ENCODE measurements around the gene RAB3IL1. TPM values are rescaled to one million over a fixed set of nuclear protein-coding genes. Genes with fewer than 3 reads are reported as not detected.

RAB3IL1 gene
- total and polyA plus RNA-seq, 2 donors: 13.0 to 30.6 TPM

GRCh38 chr11:61910187-61911127 lies 6.9 kb downstream of the RAB3IL1 start:
- DNase-seq (ENCODE audit: extremely low spot score): no peak
- Histone ChIP-seq H3K36me3 (ENCODE audit: insufficient read depth) (no peaks in the 10 kb centered on the region), H3K27ac (ENCODE audit: low read depth) (no peak overlapping the region), H3K4me1 (ENCODE audit: insufficient read depth) (no peaks in the 10 kb centered on the region), H3K4me3 (ENCODE audit: low read depth, low read length) (no peak overlapping the region)
- 68% methylated on average over 13 of the region's 13 CpGs for WGBS

GRCh38 chr11:61908730-61909316 lies 8.5 kb downstream of the RAB3IL1 start:
- no peak overlapping the region for H3K4me3 ChIP-seq (ENCODE audit: low read depth, low read length)
- DNase-seq (ENCODE audit: extremely low spot score): no peak

GRCh38 chr11:61907871-61908729 lies 9.3 kb downstream of the RAB3IL1 start:
- H3K4me1 ChIP-seq (ENCODE audit: insufficient read depth): no peaks in the 10 kb centered on the region
- no peaks in the 10 kb centered on the region for H3K36me3 ChIP-seq (ENCODE audit: insufficient read depth)
- WGBS: 90% methylated on average over 21 of the region's 21 CpGs
- no peak overlapping the region for H3K27ac ChIP-seq (ENCODE audit: low read depth)
- no peak overlapping the region for H3K4me3 ChIP-seq (ENCODE audit: low read depth, low read length)
- no peak for DNase-seq (ENCODE audit: extremely low spot score)

More at GRCh38 chr11:61908730-61909316, 8.5 kb downstream of the RAB3IL1 start:
- Histone ChIP-seq H3K36me3 (ENCODE audit: insufficient read depth) (no peaks in the 10 kb centered on the region), H3K27ac (ENCODE audit: low read depth) (no peak overlapping the region), H3K4me1 (ENCODE audit: insufficient read depth) (no peaks in the 10 kb centered on the region)
- WGBS: 46% methylated on average over 10 of the region's 10 CpGs

DNA sequence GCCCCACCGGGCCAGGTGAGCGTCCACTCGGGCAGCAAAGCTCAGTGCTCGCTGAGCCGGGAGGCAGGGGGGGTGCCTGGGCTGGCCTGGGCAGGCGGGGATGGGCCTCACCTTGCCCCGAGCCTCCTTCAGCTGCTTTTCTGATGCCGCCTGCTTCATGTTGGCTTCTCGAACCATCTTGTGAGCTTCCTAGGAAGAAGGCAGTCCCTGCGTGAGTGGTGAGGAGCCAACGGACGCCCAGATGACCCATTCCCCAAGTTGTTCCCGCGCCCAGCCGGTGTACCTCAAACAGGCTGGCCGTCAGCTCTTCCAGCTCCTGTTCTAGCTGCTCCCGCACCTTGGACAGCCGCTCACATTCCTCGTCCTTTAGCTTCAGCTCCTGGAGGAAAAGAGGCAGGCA lies 10.1 kb downstream of the RAB3IL1 start:
- no peaks in the 10 kb centered on the region for H3K36me3 ChIP-seq (ENCODE audit: insufficient read depth)
- H3K4me1 ChIP-seq (ENCODE audit: insufficient read depth): no peaks in the 10 kb centered on the region
- H3K4me3 ChIP-seq (ENCODE audit: low read depth, low read length): no peak overlapping the region
- H3K27ac ChIP-seq (ENCODE audit: low read depth): no peak overlapping the region
- DNase-seq (ENCODE audit: extremely low spot score): no peak
- 91% methylated on average over 19 of the region's 19 CpGs for WGBS

DNA sequence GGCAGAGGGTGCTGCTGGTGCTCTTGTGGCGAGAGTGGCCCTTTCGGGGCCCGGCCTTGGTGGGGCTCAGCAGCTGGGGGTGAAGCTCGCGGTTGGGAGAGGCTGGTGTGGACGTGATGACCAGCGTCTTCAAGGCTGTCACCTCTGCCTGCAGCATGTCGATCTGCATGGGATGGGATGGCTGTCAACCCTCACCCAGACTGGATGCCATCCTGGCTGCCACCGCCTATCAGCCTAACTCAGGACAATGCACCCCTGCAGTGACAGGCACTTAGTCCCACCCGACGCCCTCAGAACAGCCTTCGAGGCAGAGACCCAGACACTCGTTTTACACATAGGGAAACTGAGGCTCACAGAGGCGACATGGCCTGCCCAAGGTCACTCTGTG lies 10.8 kb downstream of the RAB3IL1 start:
- H3K36me3 ChIP-seq (ENCODE audit: insufficient read depth): no peaks in the 10 kb centered on the region
- no peak overlapping the region for H3K27ac ChIP-seq (ENCODE audit: low read depth)
- no peak for DNase-seq (ENCODE audit: extremely low spot score)
- no peak overlapping the region for H3K4me3 ChIP-seq (ENCODE audit: low read depth, low read length)
- no peaks in the 10 kb centered on the region for H3K4me1 ChIP-seq (ENCODE audit: insufficient read depth)
- 86% methylated on average over 14 of the region's 14 CpGs for WGBS

DNA sequence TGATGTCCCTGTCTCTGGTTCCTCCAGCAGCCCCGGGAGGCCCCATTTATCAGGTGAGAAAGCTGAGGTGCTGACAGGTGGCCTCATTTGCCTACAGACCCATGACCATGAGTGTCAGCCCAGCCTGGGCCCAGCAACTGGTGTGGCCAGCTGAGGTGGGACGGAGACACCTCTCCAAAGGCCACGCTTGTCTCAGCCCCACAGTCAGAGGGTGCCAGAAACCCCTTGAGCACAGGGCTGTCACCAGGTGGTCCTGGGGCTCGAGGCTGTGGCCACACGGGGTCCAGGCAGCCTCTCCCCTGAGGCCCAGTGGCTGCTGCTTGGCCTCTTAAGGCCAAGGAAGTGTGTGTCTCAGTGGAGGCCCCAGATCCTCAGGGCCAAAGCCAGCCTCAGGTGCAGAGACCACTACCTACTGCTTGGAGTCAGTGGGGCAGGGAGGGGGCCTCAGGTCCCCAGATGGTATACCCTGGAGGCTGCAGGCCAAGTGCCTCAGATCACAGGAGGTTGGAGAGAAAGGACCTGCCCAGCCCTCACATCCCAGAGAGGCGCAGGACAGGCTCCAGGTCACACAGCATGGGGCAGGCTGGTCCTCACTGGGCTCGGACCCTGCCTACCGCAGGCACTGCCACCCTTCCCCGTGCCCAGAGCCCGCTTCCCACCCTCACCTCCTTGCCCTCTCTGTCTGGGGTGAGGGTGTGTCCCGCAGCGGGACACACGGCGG lies 11.4 kb downstream of the RAB3IL1 start:
- Histone ChIP-seq H3K4me1 (ENCODE audit: insufficient read depth) (no peaks in the 10 kb centered on the region), H3K4me3 (ENCODE audit: low read depth, low read length) (no peak overlapping the region), H3K27ac (ENCODE audit: low read depth) (no peak overlapping the region), H3K36me3 (ENCODE audit: insufficient read depth) (no peaks in the 10 kb centered on the region)
- 88% methylated on average over 14 of the region's 14 CpGs for WGBS
- no peak for DNase-seq (ENCODE audit: extremely low spot score)

DNA sequence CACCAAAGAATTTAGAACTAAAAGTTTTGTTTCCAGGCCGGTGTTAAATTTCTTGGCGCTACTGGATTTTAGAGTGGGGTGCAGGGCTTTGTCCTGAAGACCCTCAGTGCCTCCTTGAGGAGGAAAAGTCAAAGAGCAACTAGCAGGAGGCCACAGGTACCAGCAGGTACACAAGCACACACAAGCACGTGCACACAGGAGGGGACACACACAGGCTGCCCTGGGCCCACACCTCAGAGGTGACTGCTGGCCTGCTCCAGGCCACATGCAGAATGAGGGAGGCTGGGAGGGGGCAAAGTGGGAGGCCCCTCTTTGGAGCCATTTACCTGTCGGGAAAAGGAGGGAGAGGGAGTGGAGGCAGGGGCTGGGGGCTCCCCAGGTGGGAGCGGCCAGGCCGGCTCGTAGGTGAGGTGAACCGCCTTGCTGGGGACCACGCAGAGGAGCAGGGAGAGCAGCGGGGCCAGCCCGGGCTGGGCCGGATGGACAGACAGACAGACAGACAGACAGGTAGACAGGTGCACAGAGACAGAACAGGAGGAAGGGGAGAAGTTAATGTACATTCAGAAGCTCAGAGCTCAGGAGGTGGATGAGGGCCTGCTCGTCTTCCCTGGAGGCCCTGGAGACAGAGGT lies 12.2 kb downstream of the RAB3IL1 start:
- DNase-seq (ENCODE audit: extremely low spot score): no peak
- Histone ChIP-seq H3K4me1 (ENCODE audit: insufficient read depth) (no peaks in the 10 kb centered on the region), H3K4me3 (ENCODE audit: low read depth, low read length) (no peak overlapping the region), H3K36me3 (ENCODE audit: insufficient read depth) (no peaks in the 10 kb centered on the region), H3K27ac (ENCODE audit: low read depth) (no peak overlapping the region)
- 90% methylated on average over 13 of the region's 13 CpGs for WGBS

GRCh38 chr11:61904539-61905048 lies 12.8 kb downstream of the RAB3IL1 start:
- Histone ChIP-seq H3K4me3 (ENCODE audit: low read depth, low read length) (no peak overlapping the region), H3K27ac (ENCODE audit: low read depth) (no peak overlapping the region), H3K4me1 (ENCODE audit: insufficient read depth) (no peaks in the 10 kb centered on the region), H3K36me3 (ENCODE audit: insufficient read depth) (no peaks in the 10 kb centered on the region)
- no peak for DNase-seq (ENCODE audit: extremely low spot score)
- 56% methylated on average over 19 of the region's 19 CpGs for WGBS

DNA sequence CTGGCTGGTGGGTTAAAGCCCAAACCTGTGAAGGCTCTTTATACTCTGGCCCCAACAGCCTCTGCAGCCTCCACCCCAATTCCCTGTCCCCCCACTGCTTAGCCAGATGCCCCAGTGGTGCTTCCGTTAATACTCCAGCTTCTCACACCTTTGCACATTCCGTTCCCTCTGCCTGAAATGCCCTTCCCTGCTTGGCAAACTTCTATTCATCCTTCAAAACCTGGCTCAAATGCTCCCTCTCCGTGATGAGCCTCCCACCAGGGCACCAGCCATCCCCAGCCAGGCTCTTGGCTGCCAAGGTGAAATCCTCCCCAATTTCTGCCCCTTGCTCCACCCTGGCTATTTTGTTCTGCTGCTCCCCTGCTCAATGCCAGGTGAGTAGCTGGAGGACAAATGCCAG lies 13.5 kb downstream of the RAB3IL1 start:
- no peaks in the 10 kb centered on the region for H3K36me3 ChIP-seq (ENCODE audit: insufficient read depth)
- WGBS: 97% methylated on average over 3 of the region's 3 CpGs

DNA sequence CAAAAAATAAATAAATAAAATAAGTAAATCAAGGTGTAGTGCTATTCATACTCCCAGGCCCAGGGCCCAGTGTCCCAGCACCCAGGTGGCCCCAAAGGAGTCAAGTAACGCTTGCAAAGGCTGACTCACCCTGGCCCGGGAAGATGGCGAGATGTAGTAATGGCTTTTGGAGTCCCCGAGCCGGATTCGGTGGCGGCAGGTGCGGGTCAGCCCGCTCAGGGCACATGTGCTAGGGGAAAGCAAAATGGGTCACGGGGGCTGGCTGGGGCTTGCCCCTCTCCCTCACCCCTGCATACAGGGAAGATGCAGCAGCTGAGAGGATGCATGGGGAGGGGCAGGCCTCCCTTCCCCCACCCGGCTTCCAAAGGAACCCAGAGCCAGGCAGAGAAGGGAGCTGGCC lies 15.1 kb downstream of the RAB3IL1 start:
- DNase-seq (ENCODE audit: extremely low spot score): no peak
- Histone ChIP-seq H3K4me1 (ENCODE audit: insufficient read depth) (no peaks in the 10 kb centered on the region), H3K27ac (ENCODE audit: low read depth) (no peak overlapping the region), H3K36me3 (ENCODE audit: insufficient read depth) (no peaks in the 10 kb centered on the region), H3K4me3 (ENCODE audit: low read depth, low read length) (no peak overlapping the region)
- WGBS: 87% methylated on average over 11 of the region's 11 CpGs

More for the DNA sequence above, 13.5 kb downstream of the RAB3IL1 start:
- Histone ChIP-seq H3K4me1 (ENCODE audit: insufficient read depth) (no peaks in the 10 kb centered on the region), H3K4me3 (ENCODE audit: low read depth, low read length) (no peak overlapping the region), H3K27ac (ENCODE audit: low read depth) (no peak overlapping the region)
- no peak for DNase-seq (ENCODE audit: extremely low spot score)

GRCh38 chr11:61901397-61901796 lies 16.0 kb downstream of the RAB3IL1 start:
- H3K4me1 ChIP-seq (ENCODE audit: insufficient read depth): no peaks in the 10 kb centered on the region
- no peak overlapping the region for H3K27ac ChIP-seq (ENCODE audit: low read depth)
- WGBS: 86% methylated on average over 10 of the region's 10 CpGs
- no peak for DNase-seq (ENCODE audit: extremely low spot score)
- H3K36me3 ChIP-seq (ENCODE audit: insufficient read depth): no peaks in the 10 kb centered on the region
- no peak overlapping the region for H3K4me3 ChIP-seq (ENCODE audit: low read depth, low read length)

DNA sequence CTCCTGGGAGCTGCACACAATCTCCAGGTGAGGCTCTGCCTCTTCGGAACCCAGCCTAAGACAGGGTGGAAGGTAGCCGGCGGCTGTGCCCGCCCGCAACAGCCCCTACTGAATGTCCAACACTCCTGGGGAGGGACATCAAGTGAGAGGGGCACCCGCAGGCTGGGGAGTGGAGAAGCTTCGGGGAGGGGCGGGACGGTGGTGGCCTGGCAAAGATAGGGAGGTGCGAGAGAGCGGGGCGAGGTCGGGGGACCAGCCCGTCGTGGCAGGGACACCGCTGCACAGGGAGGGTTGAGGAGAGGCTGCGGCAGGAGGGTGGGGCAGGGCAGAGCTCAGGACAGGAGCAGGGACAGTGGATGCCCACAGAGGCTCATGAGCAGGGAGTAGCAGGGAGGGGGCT lies 17.1 kb downstream of the RAB3IL1 start:
- H3K27ac ChIP-seq (ENCODE audit: low read depth): no peak overlapping the region
- H3K4me1 ChIP-seq (ENCODE audit: insufficient read depth): no peaks in the 10 kb centered on the region
- no peak for DNase-seq (ENCODE audit: extremely low spot score)
- no peaks in the 10 kb centered on the region for H3K36me3 ChIP-seq (ENCODE audit: insufficient read depth)
- H3K4me3 ChIP-seq (ENCODE audit: low read depth, low read length): no peak overlapping the region
- 88% methylated on average over 17 of the region's 17 CpGs for WGBS

Measured in urinary bladder (tissue), 4 donors.